H1 (cell line): ENCODE measurements around the gene RHBDF2. TPM values are rescaled to one million over a fixed set of nuclear protein-coding genes. Genes with fewer than 3 reads are reported as not detected.

Experiments
- CTCF ChIA-PET: fragments of 300-600 bp; sonication (Branson Sonifier 250); formaldehyde crosslinking; loops from one replicate; lab custom pipeline; 2021; ENCODE audit not compliant: partially characterized antibody; lab: Charles Lee
- POLR2A ChIA-PET: fragments of 300-600 bp; sonication (Branson Sonifier 250); formaldehyde crosslinking; loops from one replicate; lab custom pipeline; 2021; ENCODE audit warnings: inconsistent platforms; ENCODE audit not compliant: partially characterized antibody; lab: Charles Lee
- DNase-seq, 2 experiments: peaks; one replicate each; pipeline versions ENCODE4 v3.0.0 to v3.0.0-alpha.2; 2010 to 2022; ENCODE audit warnings: low spot score in 2 of 2, low read depth in 1 of 2, mixed read lengths in 1 of 2
- FAIRE-seq: peaks from 2 replicates; lab custom pipeline; 2011; peaks lifted over from hg19 to GRCh38; lab: Jason Lieb, UNC
- H2AFZ ChIP-seq: 2 replicates; pipeline ENCODE4 v1.8.1; 2012; ENCODE audit warnings: low read length, inconsistent platforms
- H2AK5ac ChIP-seq: 2 replicates; pipeline ENCODE4 v1.6.1; 2013; ENCODE audit warnings: low read depth, low read length
- H2BK120ac ChIP-seq: replicated peaks from 2 replicates; pipeline ENCODE3; 2013; ENCODE audit warnings: low read depth, low read length, inconsistent platforms
- H2BK12ac ChIP-seq: 2 replicates; pipeline ENCODE4 v1.6.1; 2013; ENCODE audit warnings: low read depth, low read length
- H2BK15ac ChIP-seq: 2 replicates; pipeline ENCODE4 v1.6.1; 2013; ENCODE audit warnings: low read length
- H2BK20ac ChIP-seq: 2 replicates; pipeline ENCODE4 v1.6.1; 2013; ENCODE audit warnings: low read length
- H2BK5ac ChIP-seq: 2 replicates; pipeline ENCODE4 v1.6.1; 2013; ENCODE audit warnings: low read depth, low read length
- H3K14ac ChIP-seq: 2 replicates; pipeline ENCODE4 v1.6.1; 2013; ENCODE audit warnings: inconsistent platforms; ENCODE audit not compliant: insufficient read length
- H3K18ac ChIP-seq: 2 replicates; pipeline ENCODE4 v1.6.1; 2013; ENCODE audit warnings: low read length; ENCODE audit errors: extremely low read depth
- H3K23ac ChIP-seq: 2 replicates; pipeline ENCODE4 v1.6.1; 2013; ENCODE audit warnings: inconsistent platforms; ENCODE audit not compliant: insufficient read length
- H3K23me2 ChIP-seq: 2 replicates; pipeline ENCODE4 v1.6.1; 2013; ENCODE audit warnings: low read depth, low read length
- H3K27ac ChIP-seq: 2 replicates; pipeline ENCODE4 v1.6.1; 2011; ENCODE audit warnings: low read depth, low read length, inconsistent platforms
- H3K27me3 ChIP-seq, 4 experiments: replicated peaks in 1 of 4; 1 replicate in 1 of 4; 2 replicates in 3 of 4; pipeline versions ENCODE4 v1.6.1 to v1.8.1; 2011 to 2013; ENCODE audit warnings: low read length in 3 of 4, mild to moderate bottlenecking in 3 of 4, inconsistent platforms in 2 of 4, mixed read lengths in 2 of 4, moderate library complexity in 1 of 4; ENCODE audit not compliant: control insufficient read depth in 3 of 4, insufficient read depth in 3 of 4; ENCODE audit errors: extremely low read depth in 1 of 4
- H3K36me3 ChIP-seq, 4 experiments: 2 replicates each; pipeline versions ENCODE4 v1.6.1 to v1.8.1; 2011 to 2013; ENCODE audit warnings: mild to moderate bottlenecking in 4 of 4, low read length in 3 of 4, moderate library complexity in 2 of 4, control low read depth in 1 of 4, inconsistent platforms in 1 of 4; ENCODE audit not compliant: insufficient read depth in 4 of 4, control insufficient read depth in 2 of 4
- H3K4ac ChIP-seq: replicated peaks from 2 replicates; pipeline ENCODE3; 2013; ENCODE audit warnings: low read length, low read depth, mixed read lengths, inconsistent platforms; ENCODE audit not compliant: insufficient read length
- H3K4me1 ChIP-seq, 4 experiments: replicated peaks in 1 of 4; 1 replicate in 1 of 4; 2 replicates in 3 of 4; pipeline versions ENCODE4 v1.6.1 to v1.8.1; 2011 to 2013; ENCODE audit warnings: low read length in 3 of 4, inconsistent platforms in 2 of 4, mixed read lengths in 1 of 4; ENCODE audit not compliant: insufficient read depth in 4 of 4, control insufficient read depth in 3 of 4
- H3K4me2 ChIP-seq, 2 experiments: 2 replicates each; pipeline versions ENCODE4 v1.6.1 to v1.8.1; 2011 to 2013; ENCODE audit warnings: low read depth in 2 of 2, low read length in 2 of 2, control low read depth in 1 of 2, inconsistent platforms in 1 of 2, mild to moderate bottlenecking in 1 of 2; ENCODE audit not compliant: insufficient read depth in 1 of 2
- H3K4me3 ChIP-seq, 4 experiments: fragments of 200-600, 300-600 bp in 1 of 4; sonication (generic), shearing (Covaris generic), sonication (Bioruptor Twin) in 1 of 4; 2 replicates each; pipeline versions ENCODE4 v1.5.1 to v1.8.1; 2011 to 2016; ENCODE audit warnings: low read length in 4 of 4, low read depth in 3 of 4, control low read depth in 2 of 4, inconsistent platforms in 2 of 4, mild to moderate bottlenecking in 2 of 4, mixed read lengths in 1 of 4, moderate library complexity in 1 of 4; ENCODE audit not compliant: insufficient read depth in 2 of 4; ENCODE audit errors: extremely low read depth in 1 of 4
- H3K56ac ChIP-seq: replicated peaks from 2 replicates; pipeline ENCODE3; 2013; ENCODE audit warnings: low read depth, mild to moderate bottlenecking, mixed read lengths, low read length, inconsistent platforms; ENCODE audit not compliant: insufficient read length
- H3K79me1 ChIP-seq: 2 replicates; pipeline ENCODE4 v1.6.1; 2013; ENCODE audit warnings: low read depth, low read length, control low read depth
- H3K79me2 ChIP-seq, 2 experiments: 2 replicates each; pipeline versions ENCODE4 v1.6.1 to v1.8.1; 2012 to 2013; ENCODE audit warnings: low read length in 2 of 2, mild to moderate bottlenecking in 2 of 2, inconsistent platforms in 1 of 2; ENCODE audit not compliant: insufficient read depth in 2 of 2, control insufficient read depth in 1 of 2
- H3K9ac ChIP-seq, 4 experiments: replicated peaks in 1 of 4; 1 replicate in 1 of 4; 2 replicates in 3 of 4; pipeline versions ENCODE4 v1.6.1 to v1.8.1; 2011 to 2013; ENCODE audit warnings: low read depth in 3 of 4, low read length in 3 of 4, control low read depth in 2 of 4, mild to moderate bottlenecking in 2 of 4, moderate library complexity in 2 of 4, inconsistent platforms in 1 of 4; ENCODE audit errors: extremely low read depth in 1 of 4
- H3K9me3 ChIP-seq, 2 experiments: 2 replicates each; pipeline versions ENCODE4 v1.6.1 to v1.8.1; 2012 to 2013; ENCODE audit warnings: mild to moderate bottlenecking in 2 of 2, moderate library complexity in 2 of 2, control low read depth in 1 of 2, inconsistent platforms in 1 of 2, low read depth in 1 of 2, low read length in 1 of 2, mixed read lengths in 1 of 2; ENCODE audit not compliant: insufficient read depth in 2 of 2
- H4K20me1 ChIP-seq, 2 experiments: replicated peaks in 1 of 2; 2 replicates each; pipeline versions ENCODE3 to v1.8.1; 2011 to 2013; ENCODE audit warnings: inconsistent platforms in 2 of 2, low read length in 2 of 2, mild to moderate bottlenecking in 1 of 2; ENCODE audit not compliant: insufficient read depth in 2 of 2, control insufficient read depth in 1 of 2
- H4K5ac ChIP-seq: 2 replicates; pipeline ENCODE4 v1.6.1; 2013; ENCODE audit warnings: low read length, low read depth, mixed read lengths, inconsistent platforms; ENCODE audit not compliant: insufficient read length
- H4K8ac ChIP-seq: 2 replicates; pipeline ENCODE4 v1.8.0; 2013; ENCODE audit warnings: mild to moderate bottlenecking, moderate library complexity, low read length, inconsistent platforms; ENCODE audit not compliant: insufficient read depth; ENCODE audit errors: extremely low read depth
- H4K91ac ChIP-seq: replicated peaks from 2 replicates; pipeline ENCODE3; 2013; ENCODE audit warnings: low read length, mixed read lengths, inconsistent platforms; ENCODE audit not compliant: insufficient read length
- FOSL1 ChIP-seq: IDR thresholded peaks from 2 replicates; pipeline ENCODE4 v1.6.1; 2011; ENCODE audit warnings: mild to moderate bottlenecking, low read depth, low read length, moderate library complexity; ENCODE audit not compliant: insufficient read depth
- WGBS, 2 experiments: shearing (Covaris generic) in 1 of 2; methylation state at CpG; one replicate each; pipeline versions ENCODE4 v1.1.6 to v1.1.7; 2013 to 2015; ENCODE audit warnings: low lambda C conversion rate in 2 of 2, mixed read lengths in 2 of 2, inconsistent platforms in 1 of 2, low coverage in 1 of 2, missing lambda C conversion rate in 1 of 2; ENCODE audit not compliant: insufficient replicate concordance in 2 of 2, insufficient coverage in 1 of 2, insufficient read length in 1 of 2; ENCODE audit errors: extremely low coverage in 1 of 2, missing lambda C conversion rate in 1 of 2; 5-methylcytosine and 5-hydroxymethylcytosine counted together
- polyA plus RNA-seq, 7 experiments: library from polyadenylated mRNA; depleted of rRNA in 3 of 7; stranded (reverse) in 5 of 7; unstranded in 2 of 7; fragments of >200 nt in 5 of 7; fragments of 200-250 nt in 2 of 7; gene quantifications; 1 replicate in 5 of 7; 2 replicates in 1 of 7; 4 replicates in 1 of 7; pipeline versions ENCODE4 v1.2.1 to v1.2.3, GENCODE V29; 2011 to 2013; ENCODE audit warnings: missing spikeins in 2 of 7, mixed read lengths in 2 of 7
- total RNA-seq: library from RNA; stranded (reverse); fragmentation: NEBNext Ultra II Directional; extraction: Animal tissue kit (Norgen Biotek cat#: 25700); gene quantifications from 2 replicates; pipeline ENCODE4 v1.2.1, GENCODE V29; 2021

RHBDF2 gene
- total and polyA plus RNA-seq, 2 of the 8 experiments (the other 6 are each of a cell fraction or from before 2014, with no cell fraction given) = 21.2 to 25.9 TPM

- Histone ChIP-seq H4K5ac (no peak overlapping the region), H3K27ac (no peak overlapping the region), H4K20me1 (peaks cover 0 to 5% of the 10 kb centered on the region in 2 experiments), H4K8ac (no peak overlapping the region), H3K4ac (no peak overlapping the region), H2AK5ac (no peak overlapping the region), H3K27me3 (no peaks in the 10 kb centered on the region), H3K9ac (no peak overlapping the region), H3K56ac (no peak overlapping the region), H2BK12ac (no peak overlapping the region), H3K9me3 (no peaks in the 10 kb centered on the region), H3K4me2 (no peak overlapping the region), H3K4me3 (no peak overlapping the region), H4K91ac (no peak overlapping the region), H3K18ac (no peak overlapping the region), H2AFZ (no peak overlapping the region), H3K79me1 (no peaks in the 10 kb centered on the region), H3K23ac (no peak overlapping the region), H3K4me1 (no peaks in the 10 kb centered on the region), H2BK15ac (no peak overlapping the region), H2BK5ac (no peak overlapping the region), H3K79me2 (no peaks in the 10 kb centered on the region), H3K14ac (no peak overlapping the region), H2BK120ac (no peak overlapping the region), H3K36me3 (peaks cover 0 to 2% (median 1%) of the 10 kb centered on the region in 4 experiments; a peak in 1 of 8 replicates), H3K23me2 (no peaks in the 10 kb centered on the region), H2BK20ac (no peak overlapping the region)
- WGBS, 2 experiments = 93% methylated on average over 13 of the region's 14 CpGs; no CpG with 5 or more reads in 1 of the 2 experiments
- DNase-seq = no peak
- POLR2A ChIA-PET = interaction anchor here (1.3 kb wide), 1 partner anchor 14 kb away, joined by 3 read pairs; no protein-coding TSS in a partner anchor
- no peak for FAIRE-seq
- CTCF ChIA-PET = interaction anchor here (0.7 to 11.0 kb wide), 7 partner anchors 10 to 71 kb away, joined by 3 to 192 read pairs (median 5); partner anchors contain the start of genes AANAT and RHBDF2
- no peak for TF ChIP-seq FOSL1
Observed at GRCh38 chr17:76479515-76480060, 21.6 kb downstream of the RHBDF2 start.
